ENCODE results near the gene ZNRF3.

DNA sequence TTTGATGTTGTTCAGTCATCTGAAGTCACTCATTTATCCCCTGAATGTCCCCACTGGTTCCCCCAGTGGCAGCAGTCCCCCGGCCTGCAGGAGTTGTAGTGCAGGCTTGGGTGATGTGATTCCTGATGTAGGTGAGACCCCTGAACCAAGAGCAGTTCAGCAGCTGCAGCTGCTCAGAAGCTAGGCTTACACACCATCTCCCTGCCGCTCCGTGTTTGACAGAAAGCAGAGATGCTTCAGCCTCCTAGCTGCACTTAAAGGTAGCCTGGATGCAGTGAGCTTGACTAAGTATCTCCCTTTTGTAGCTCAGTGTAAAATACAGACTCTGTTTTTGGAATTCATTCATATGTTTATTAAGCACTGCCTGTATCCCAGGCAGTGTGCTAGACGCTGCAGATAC is 130.9 kb downstream of the ZNRF3 start:
- TF ChIP-seq, protein P1, sequence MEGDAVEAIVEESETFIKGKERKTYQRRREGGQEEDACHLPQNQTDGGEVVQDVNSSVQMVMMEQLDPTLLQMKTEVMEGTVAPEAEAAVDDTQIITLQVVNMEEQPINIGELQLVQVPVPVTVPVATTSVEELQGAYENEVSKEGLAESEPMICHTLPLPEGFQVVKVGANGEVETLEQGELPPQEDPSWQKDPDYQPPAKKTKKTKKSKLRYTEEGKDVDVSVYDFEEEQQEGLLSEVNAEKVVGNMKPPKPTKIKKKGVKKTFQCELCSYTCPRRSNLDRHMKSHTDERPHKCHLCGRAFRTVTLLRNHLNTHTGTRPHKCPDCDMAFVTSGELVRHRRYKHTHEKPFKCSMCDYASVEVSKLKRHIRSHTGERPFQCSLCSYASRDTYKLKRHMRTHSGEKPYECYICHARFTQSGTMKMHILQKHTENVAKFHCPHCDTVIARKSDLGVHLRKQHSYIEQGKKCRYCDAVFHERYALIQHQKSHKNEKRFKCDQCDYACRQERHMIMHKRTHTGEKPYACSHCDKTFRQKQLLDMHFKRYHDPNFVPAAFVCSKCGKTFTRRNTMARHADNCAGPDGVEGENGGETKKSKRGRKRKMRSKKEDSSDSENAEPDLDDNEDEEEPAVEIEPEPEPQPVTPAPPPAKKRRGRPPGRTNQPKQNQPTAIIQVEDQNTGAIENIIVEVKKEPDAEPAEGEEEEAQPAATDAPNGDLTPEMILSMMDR (conservative IDR thresholded peaks at IDR 0.05 in 1 of 2, IDR thresholded peaks at IDR 0.05 in 1 of 2; ENCODE audit: extremely low read depth in 1 of 2, insufficient read depth in 1 of 2, low read depth in 1 of 2, low read length in 2 of 2) = no peak
- TF ChIP-seq EZH2 (IDR thresholded peaks at IDR 0.05; ENCODE audit: borderline replicate concordance, low read length) = no peak
